ENCODE results near the gene DNER.

Gene DNER

GRCh38 chr2:229447227-229447626 is 267.1 kb downstream of the DNER start:
- no peak for TF ChIP-seq MYC (IDR thresholded peaks at IDR 0.05; ENCODE audit: low read depth, low read length)
- TF ChIP-seq CTCF (IDR thresholded peaks at IDR 0.05; ENCODE audit: low read depth, low read length): no peak
- TF ChIP-seq POLR2A (IDR thresholded peaks at IDR 0.05; ENCODE audit: extremely low read depth, insufficient read length): no peak
- TF ChIP-seq MAX (IDR thresholded peaks at IDR 0.05; ENCODE audit: low read depth, low read length): no peak
- no peak for DNase-seq (ENCODE audit: low read depth)
- no peak overlapping the region for H3K4me3 ChIP-seq (ENCODE audit: low read depth, low read length)

GRCh38 chr2:229446350-229446749 is 268.0 kb downstream of the DNER start:
- no peak for DNase-seq (ENCODE audit: low read depth)
- no peak overlapping the region for H3K4me3 ChIP-seq (ENCODE audit: low read depth, low read length)
- no peak for TF ChIP-seq MAX (IDR thresholded peaks at IDR 0.05; ENCODE audit: low read depth, low read length)
- TF ChIP-seq POLR2A (IDR thresholded peaks at IDR 0.05; ENCODE audit: extremely low read depth, insufficient read length): no peak
- TF ChIP-seq MYC (IDR thresholded peaks at IDR 0.05; ENCODE audit: low read depth, low read length): no peak
- no peak for TF ChIP-seq CTCF (IDR thresholded peaks at IDR 0.05; ENCODE audit: low read depth, low read length)

- no peak for TF ChIP-seq MYC (IDR thresholded peaks at IDR 0.05; ENCODE audit: low read depth, low read length)
- TF ChIP-seq POLR2A (IDR thresholded peaks at IDR 0.05; ENCODE audit: extremely low read depth, insufficient read length): no peak
- H3K4me3 ChIP-seq (ENCODE audit: low read depth, low read length): no peak overlapping the region
- DNase-seq (ENCODE audit: low read depth): no peak
Observed at GRCh38 chr2:229445501-229446211, 268.7 kb downstream of the DNER start.

GRCh38 chr2:229445019-229445418 is 269.3 kb downstream of the DNER start:
- DNase-seq (ENCODE audit: low read depth): peak; percentile 65
- TF ChIP-seq MYC (IDR thresholded peaks at IDR 0.05; ENCODE audit: low read depth, low read length): peak; percentile 54; the same call in 1 of the 2 replicates
- peak; percentile 68 for TF ChIP-seq MAX (IDR thresholded peaks at IDR 0.05; ENCODE audit: low read depth, low read length)
- no peak for TF ChIP-seq CTCF (IDR thresholded peaks at IDR 0.05; ENCODE audit: low read depth, low read length)
- no peak overlapping the region for H3K4me3 ChIP-seq (ENCODE audit: low read depth, low read length)

- no peak overlapping the region for H3K4me3 ChIP-seq (ENCODE audit: low read depth, low read length)
- no peak for DNase-seq (ENCODE audit: low read depth)
- TF ChIP-seq MYC (IDR thresholded peaks at IDR 0.05; ENCODE audit: low read depth, low read length) (no peak), MAX (IDR thresholded peaks at IDR 0.05; ENCODE audit: low read depth, low read length) (no peak), POLR2A (IDR thresholded peaks at IDR 0.05; ENCODE audit: extremely low read depth, insufficient read length) (no peak), CTCF (IDR thresholded peaks at IDR 0.05; ENCODE audit: low read depth, low read length) (no peak)
Observed at GRCh38 chr2:229443546-229444268, 270.6 kb downstream of the DNER start.

- TF ChIP-seq MYC (IDR thresholded peaks at IDR 0.05; ENCODE audit: low read depth, low read length): no peak
- no peak for TF ChIP-seq MAX (IDR thresholded peaks at IDR 0.05; ENCODE audit: low read depth, low read length)
- TF ChIP-seq CTCF (IDR thresholded peaks at IDR 0.05; ENCODE audit: low read depth, low read length): no peak
- TF ChIP-seq POLR2A (IDR thresholded peaks at IDR 0.05; ENCODE audit: extremely low read depth, insufficient read length): no peak
- no peak overlapping the region for H3K4me3 ChIP-seq (ENCODE audit: low read depth, low read length)
- DNase-seq (ENCODE audit: low read depth): no peak
Observed at GRCh38 chr2:229443141-229443540, 271.2 kb downstream of the DNER start.

All from NB4 (cell line).